T-helper 1 cell treated with Interleukin-12 subunit alpha and Interleukin-12 subunit beta and Interleukin-4 antibody, amounts not matched to agents 30 ng/mL and 1 ng/mL, for 36 hours (primary cell): Measurements from ENCODE around the gene NFASC. TPM values are rescaled to one million over a fixed set of nuclear protein-coding genes. Genes with fewer than 3 reads are reported as not detected.

ENCODE experiments used
- intact Hi-C: fragments of 100-400 bp; cut with micrococcal nuclease; formaldehyde crosslinking; loops from one replicate; pipeline ENCODE4 v1.15.1; 2024
- total RNA-seq: library from RNA; stranded (reverse); gene quantifications from 2 replicates; pipeline ENCODE4 v1.2.3, GENCODE V29; 2022

Gene NFASC
- total RNA-seq, 1 donor from 2014 or later: 0.20 TPM

DNA sequence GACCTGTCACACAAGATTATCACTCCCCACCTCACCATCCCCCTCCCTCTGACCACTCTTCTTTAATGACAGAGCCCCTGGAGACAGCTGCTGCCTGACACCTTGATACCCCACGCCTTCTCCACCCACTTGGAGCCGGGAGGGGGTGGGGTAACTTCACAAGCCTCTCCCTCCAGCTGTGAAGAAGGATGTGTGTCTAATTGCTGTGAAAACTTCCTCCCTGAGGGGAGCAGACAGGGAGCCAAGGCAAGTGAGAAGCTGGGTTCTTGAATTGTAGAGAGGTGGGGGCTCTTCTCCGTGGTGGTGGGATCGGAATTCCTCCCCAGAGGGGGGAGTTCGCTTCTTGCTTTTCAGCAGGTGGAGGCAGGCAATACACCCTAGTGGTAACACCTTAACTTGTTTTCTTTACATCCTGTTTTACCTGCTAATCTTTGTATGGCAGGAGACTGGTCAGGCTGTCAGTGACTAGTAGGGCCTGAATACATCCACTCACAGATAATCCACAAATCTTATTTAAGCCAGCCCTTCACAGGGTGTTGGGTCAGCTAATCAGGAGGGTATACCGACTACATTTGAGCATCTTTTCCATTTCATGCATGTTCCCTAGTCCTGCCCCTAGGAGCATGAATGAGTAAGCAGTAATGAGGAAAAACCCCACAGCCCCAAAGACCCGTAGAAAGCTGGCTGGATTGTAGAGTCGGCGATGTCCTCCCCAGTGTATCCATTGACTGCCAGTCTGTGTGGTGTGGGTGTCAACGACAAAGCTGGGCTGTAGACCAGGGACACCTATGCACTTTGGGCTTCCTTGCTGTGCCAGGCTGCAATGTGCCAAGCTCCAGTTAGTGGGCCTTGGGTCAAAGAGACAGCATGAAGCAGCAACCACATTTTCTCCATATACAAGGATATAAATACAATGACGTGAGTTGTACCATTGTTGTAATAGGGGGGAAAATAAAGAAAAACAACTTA lies 57.3 kb downstream of the NFASC start:
- intact Hi-C loops: no loop called here

DNA sequence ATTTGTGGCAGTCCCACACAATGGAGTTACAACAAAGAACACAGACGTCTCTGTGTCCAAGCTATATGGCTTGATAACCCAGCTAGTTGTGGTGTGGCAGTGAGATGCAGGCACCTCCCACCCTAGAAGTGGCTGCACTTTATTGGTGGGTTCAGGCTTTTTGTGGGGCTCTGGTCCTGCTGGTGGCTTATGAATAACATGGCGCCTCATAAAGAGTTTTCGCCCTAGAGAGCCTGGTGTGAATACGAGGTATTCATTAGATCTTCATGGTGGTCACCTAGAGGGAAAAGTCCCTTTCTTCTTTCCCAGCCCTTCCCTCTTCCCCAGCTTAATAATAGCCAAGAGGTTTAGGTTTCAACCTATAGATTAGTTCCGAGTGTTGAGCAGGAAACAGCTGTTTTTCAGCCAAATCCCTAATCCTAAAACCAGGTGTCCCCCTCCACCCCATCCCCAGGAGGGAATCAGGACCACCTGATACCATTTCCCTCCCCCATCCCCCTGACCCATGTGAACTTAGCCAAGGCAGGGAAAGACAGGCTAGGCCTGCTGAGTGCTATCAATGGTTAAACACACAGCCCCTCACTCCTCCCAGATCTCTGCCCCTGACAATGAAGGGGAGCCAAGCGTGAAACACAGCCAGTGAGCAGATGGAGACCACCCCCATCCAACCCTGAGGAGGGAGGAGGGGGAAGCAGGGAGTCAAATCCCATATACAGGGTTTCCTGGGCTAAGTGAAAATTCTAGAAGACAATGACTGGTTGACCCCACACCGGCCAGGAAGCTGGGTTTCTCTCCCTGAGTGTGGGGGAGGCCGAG lies 58.2 kb downstream of the NFASC start:
- intact Hi-C loops: no loop called here

DNA sequence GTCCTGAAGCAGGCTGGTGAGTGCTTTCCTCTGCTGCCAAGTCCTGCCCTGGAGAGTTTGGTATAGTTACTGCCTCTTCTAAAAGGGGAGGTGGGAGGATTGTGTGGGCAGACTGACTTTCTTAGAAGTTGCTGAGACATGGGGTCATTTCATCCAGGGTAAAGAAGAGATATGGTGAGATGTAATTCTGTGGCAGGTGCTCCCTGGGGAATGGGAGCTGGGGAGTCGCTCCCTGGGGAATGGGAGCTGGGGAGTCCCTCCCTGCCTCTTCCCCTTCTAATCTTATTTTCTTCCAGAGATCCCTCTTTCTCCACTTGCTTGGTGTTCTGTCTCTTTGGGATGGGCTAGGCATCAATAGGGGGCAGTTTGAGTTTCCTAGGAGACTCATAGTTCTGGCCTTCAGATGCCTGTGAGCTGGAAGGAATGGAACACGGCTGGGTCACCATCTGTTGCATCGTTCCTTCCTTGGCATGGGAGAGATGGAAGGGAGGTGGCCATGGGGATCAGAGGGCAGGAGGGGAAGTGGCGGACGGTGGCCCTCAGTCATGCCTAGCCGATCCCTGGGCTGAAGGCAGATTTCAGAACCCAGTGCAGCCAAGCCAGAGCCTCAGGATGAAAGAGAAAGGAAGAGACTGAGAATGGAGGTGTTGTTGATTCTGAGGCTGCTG lies 59.0 kb downstream of the NFASC start:
- intact Hi-C loops: no loop called here

DNA sequence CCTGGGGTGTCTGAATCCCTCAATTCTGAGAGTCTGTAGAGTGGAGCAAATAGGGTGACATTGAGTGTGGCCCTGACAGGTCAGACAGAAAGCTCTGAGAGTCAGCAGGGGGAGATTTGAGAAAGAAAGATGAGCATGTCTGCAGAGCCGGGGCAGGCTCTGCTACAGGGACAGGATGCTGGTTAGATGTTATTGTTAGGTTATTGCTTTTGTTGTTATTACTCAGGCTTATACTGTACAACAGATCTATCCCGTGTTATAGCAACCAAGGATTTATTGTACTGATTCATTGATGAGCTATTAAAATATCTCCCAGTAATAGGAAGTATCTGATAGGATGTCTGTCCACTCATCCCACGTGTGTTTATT lies 59.5 kb downstream of the NFASC start:
- intact Hi-C loops: no loop called here

DNA sequence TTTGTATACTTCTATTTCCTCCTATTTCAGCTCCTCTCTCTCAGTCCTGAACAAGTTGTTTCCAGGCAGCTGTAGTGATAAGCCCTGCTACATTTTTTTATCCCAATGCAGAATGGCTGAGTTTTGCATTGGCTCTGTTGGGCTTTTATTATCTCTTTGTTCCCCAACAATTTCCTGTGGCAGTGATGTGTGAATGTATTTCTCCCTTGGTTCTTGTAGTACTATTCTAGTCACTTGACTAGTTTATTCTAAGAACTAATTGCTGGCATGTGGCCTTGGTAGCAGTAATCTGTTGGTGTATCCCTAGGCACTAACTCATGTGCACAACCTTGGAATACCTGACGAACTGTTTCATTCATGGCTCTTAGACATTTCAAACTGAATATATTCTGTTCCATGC lies 60.7 kb downstream of the NFASC start:
- intact Hi-C loops: no loop called here

DNA sequence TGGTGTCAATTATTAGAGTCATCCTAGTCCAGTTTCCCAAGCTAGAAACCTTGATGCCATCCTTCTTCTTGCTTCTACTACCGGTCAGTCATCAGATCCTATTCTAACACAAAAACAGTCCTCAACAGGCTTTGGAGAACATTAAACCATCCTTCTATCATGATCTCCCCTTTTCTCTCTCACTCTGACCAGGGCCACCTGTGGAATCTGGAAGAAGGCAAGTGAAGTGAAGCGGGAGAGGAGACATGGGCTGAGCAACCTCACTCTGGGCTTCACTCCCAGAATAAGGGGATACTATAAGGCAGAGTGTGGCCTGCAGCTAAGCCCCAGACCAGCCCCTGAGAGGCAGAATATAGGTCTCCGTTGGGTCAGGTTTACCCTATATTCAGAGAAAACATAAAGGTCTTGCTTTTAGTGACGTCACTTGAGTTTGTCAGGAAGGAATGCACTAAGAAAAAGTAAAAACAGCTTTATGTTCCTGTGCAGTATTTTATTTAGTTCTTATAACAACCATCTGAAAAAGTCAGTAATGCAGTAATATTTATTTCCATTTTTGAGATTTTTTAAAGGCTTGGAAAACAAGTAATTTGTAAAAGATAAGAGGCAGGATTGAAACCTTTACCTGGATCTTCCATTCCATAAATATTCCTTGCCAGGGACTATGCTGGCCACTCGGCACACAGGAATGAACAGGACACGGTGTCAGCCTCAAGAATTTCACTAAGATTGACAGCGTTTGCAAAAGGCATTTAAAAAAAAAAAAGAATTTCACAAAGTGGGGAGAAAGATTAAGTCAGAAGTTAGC lies 61.3 kb downstream of the NFASC start:
- intact Hi-C loops: no loop called here

DNA sequence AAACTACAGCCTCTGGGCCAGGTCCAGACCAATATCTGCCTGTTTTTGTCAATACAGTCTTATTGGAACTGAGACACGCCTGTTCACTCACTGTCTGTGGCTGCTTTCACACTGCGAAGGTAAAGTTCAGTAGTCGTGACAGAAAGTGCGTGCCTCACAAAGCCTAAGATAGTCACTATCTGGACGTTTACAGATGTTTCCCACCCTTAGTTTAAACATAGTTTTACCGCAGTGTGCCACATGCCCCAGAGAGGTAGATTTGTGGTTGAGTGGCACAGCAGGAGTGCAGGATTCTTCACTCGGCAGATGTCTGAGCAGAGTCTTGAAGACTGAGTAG lies 61.9 kb downstream of the NFASC start:
- intact Hi-C loops: no loop called here

DNA sequence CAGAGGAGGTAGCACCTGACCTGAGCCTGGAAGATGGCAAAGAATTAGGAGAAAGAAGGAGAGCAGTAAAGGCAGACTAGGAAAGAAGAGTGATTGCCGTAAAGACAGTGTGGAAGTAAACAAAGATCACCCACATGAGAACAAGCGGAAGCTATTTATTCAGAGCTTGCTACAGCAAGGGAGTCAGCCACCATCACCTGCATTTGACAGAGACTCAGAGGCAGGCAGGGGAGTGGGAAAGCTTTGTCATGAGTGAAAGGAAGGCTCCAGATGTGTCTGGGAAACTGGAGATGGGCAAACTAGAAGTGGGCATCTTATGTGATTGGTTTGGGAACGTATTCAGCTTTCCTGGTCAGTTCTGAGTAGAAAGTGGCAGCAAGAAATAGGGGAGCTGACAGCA lies 64.5 kb downstream of the NFASC start:
- intact Hi-C loops: no loop called here

DNA sequence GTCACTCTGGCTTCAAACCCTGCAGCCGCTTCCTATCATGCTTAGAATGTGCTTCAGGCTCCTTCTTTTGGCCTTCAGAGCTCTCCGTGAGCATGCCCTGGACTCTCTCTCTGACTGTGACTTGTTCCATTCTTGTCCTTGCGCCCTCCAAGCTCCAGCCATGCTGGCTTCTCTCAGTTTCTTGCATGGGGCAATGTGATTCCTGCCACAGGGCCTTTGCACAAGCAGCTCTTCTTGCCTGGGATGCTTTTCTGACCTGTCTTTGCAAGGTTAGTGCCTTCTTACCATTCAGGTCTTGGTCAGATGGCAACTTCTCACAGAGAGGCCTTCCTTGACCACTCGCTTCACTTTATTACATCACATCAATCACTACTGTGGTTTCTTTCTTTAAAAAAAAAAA lies 66.1 kb downstream of the NFASC start:
- intact Hi-C loops: no loop called here

DNA sequence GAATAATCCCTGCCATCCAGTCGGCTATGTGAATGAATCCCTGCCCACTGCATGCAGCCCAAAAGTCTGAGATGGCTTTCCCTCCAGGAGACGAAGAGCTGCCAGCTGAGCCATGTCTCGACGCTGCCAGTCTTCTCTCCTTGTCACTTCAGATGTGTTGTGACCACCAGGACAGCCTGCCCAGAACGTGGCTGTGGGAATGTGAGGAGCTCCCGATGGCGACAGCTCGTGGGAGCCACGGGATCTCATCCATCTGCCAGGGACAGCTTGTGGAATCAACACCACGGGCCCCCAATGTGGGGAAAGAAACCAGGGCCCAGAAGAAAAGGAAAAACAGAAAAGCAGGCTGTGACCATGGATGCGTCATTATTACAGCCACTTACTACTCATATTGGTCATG lies 67.2 kb downstream of the NFASC start:
- intact Hi-C loops: no loop called here

DNA sequence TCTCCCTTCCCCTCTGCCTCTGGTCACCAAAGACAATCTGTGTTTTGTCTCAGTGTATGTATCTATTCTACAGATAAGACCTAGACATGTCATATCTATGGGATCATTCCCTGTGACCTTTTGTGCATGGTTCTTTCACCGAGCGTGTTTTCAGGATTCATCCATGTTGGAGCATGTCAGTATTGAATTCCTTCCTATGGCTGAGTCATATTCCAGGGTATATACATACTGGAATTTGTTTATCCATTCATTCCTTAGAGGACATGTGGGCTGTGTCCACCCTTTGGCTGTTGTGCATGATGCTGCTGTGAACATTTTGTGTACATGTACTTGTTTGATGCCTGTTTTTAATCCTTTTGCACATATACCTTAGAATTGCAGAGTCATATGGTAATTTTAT lies 69.9 kb downstream of the NFASC start:
- intact Hi-C loops: loop anchor here (5.0 kb wide), 1 partner anchor 113 kb away; no protein-coding TSS in a partner anchor

DNA sequence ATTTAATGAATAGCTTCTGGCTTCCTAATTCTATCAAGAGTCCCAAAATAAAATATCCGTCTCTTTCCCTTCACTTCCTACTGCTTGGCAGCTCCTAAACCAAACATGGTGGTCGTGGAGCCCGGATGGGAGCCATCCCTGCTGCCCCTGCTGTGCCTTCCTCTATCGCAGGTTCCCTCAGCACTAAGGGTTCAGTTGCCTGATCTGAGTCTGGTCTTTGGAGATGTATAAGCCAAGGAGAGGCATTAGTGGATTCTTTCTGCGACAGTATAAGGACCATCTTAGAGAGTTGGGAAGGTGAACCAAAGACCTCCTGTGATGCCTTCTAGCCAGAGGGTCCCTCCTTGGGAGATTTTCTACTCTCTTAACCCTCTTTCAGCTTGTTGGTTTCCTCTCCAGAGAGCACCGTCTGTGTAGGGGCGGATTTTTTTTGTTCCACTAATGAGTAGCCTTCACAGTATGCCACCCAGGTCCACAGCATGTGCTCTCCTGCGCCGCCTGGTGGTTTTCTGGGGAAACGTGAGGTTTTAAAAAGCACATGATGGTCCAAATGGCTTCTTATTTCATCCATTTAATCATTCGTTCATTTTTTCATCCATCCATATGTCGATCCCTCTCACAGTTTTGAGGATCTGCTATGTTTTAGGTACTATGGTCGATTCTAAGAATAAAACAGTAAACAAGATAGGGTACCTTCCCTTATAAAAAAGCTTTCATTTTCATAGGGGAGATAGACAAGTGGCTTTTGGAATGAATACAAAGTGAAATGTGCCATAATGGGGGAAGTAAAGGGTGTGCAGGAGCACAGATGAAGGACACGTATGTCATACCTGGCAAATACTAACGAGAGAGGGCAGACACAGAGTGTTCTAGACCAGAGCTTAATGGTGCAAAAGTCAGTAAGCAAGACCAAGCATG lies 71.0 kb downstream of the NFASC start:
- intact Hi-C loops: loop anchor here (1.0 to 5.0 kb wide), 2 partner anchors 114 to 133 kb away; no protein-coding TSS in a partner anchor

DNA sequence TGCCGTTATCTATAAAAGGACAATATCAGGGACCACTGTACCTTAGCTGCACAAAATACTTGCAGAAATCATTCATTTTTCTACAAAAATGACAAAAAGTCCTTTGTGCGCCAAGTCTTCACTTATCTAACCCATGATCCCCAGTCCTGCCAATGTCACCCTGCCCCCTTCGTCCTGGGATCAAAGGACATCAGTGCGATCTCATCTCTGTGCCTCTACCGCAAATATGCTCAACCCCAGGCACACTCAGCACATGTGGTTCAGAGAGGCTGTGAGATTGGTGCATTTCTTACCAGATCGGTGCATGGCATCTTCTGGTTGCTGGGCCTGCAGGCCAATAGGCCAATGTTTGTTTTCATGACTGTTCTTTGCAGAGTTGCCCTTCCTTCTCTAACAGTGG lies 72.8 kb downstream of the NFASC start:
- intact Hi-C loops: loop anchor here (5.0 kb wide), 1 partner anchor 116 kb away; no protein-coding TSS in a partner anchor

DNA sequence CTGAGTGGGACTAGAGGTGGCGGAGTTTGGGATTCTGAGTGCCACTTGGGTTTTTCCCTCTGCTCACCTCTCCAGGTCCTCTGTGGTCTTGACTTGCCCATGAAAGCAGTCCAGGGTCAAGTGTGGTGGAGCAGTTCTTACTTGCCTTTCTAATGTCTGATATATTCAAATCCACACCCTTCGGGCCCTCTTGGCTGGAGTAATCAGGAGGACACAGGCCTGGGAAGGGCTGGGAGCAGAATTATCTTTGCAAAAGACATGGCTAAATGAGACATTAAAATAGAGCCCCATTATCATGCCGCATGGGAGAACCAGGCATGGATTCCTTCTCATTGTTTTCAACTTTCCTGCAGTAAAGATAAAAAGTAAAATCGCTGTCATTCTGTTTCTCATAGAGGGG lies 74.0 kb downstream of the NFASC start:
- intact Hi-C loops: loop anchor here (5.0 kb wide), 1 partner anchor 117 kb away; no protein-coding TSS in a partner anchor

DNA sequence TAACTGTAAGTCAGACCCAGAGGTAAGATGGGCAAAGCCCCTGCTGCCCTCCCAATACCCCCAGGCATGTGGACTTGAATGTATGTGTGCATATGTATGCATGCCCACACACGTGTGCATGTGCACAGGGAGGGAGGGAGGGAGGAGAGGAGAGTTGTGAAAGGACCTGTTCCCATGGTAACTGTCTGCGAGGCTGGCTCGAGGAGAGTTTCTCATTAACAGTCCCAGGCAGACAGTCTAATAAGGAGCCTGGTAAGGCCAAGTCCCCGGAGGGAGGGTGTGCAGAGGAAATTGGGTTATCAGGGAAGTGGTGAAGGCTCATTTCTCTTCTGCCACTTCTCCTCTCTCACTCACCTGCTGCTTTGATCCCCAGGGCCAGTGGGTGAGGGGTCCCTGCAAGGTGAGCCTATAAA lies 74.9 kb downstream of the NFASC start:
- intact Hi-C loops: no loop called here

DNA sequence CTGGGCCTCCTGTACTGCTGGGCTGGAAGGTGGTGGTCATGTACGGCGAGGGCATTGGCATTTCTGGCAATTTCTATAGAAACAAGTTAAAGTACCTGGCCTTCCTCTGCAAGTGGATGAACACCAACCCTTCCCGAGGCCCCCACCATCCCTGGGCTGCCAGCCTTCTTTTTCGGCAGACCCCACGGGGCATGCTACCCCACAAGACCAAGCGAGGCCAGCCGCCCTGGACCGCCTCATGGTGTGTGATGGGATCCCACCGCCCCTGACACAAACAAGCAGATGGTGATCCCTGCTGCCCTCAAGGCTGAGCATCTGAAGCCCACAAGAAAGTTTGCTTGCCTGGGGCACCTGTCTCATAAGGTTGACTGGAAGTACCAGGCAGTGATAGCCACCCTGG lies 76.0 kb downstream of the NFASC start:
- intact Hi-C loops: no loop called here

DNA sequence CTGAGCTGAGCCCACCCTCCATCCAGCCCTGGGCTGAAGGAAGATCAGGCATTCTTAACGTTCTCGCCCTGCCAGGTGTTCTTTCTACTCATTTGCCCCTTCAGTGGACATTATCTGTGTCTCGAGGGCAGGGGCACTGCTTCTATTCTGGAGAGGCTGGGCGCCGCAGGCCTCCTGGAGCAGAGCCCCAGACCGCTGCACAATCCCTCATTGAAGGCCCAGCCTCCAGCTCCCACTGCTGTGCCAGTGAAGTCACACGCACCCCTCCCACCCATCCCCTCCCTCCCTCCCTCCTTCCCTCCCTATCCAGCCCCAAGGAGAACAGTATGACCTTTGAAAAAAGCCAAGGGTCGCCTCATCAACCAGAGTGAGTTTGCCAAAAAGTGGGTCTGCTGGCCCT lies 76.7 kb downstream of the NFASC start:
- intact Hi-C loops: no loop called here

DNA sequence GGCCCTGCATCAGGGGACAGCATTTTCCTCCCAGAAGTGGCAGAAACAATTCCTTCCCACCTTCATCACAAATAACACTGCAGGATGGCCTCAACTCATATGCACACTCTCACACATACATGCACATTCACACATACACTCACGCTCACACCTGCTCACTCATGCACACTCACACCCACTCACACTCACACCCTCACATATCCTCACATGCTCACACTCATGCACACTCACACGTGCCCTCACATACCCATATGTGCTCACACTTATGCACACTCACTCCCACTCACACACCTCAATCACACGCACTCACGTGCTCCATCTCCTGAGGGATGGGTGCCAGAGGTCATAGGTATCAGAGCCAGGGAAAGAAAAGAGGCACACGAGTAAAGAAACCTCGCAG lies 77.1 kb downstream of the NFASC start:
- intact Hi-C loops: no loop called here

DNA sequence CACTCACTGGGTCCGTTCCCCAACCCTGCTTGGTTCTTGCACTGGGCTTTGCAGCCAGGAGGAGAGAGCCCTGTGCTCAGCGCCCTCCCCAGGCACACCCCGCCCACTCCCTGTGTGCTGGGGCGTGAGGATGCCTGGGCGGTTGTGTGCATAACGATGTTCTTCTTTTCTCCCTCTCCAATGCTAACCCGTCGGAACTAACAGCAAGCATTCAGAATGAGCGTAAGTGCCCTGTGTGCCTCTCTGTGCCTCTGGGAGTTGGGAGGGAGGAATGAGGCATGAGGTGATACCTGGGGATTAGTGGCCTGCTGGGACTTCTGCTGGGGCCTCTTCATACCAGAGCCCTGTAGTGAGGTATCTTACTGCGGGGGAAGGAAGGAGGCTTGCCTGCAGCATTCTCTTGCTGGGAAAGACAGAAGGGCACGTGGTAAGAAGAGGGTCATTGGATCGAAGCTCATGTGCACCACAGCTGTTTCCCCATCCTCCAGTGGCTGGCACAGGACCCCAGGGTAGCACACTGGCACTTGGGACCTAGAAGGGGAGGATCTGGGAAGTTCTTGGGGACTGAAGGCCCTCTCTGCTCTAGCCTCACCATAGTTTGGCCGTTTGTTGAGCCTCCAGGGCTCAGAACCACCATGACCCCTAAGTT lies 79.8 kb downstream of the NFASC start:
- intact Hi-C loops: no loop called here
